Caco-2 (cell line): ENCODE measurements around the gene CAPN2. TPM values are rescaled to one million over a fixed set of nuclear protein-coding genes. Genes with fewer than 3 reads are reported as not detected.

Experiments
- BruUV-seq: library from RNA; stranded (reverse); fragments of 400-500 nt; replicated peaks from 2 replicates; lab custom pipeline; 2021; lab: Mats Ljungman, UMichigan
- CTCF ChIA-PET: fragments of 300-600 bp; sonication (Branson Sonifier 250); formaldehyde crosslinking; loops from one replicate; lab custom pipeline; 2022; ENCODE audit warnings: antibody characterized with exemption; lab: Charles Lee
- POLR2A ChIA-PET: fragments of 300-600 bp; sonication (Branson Sonifier 250); formaldehyde crosslinking; loops from one replicate; lab custom pipeline; 2022; ENCODE audit warnings: antibody characterized with exemption; lab: Charles Lee
- DNase-seq, 2 experiments: peaks; one replicate each; pipeline versions ENCODE4 v3.0.0 to v3.0.0-alpha.2; 2020 to 2022
- H3K27me3 ChIP-seq: replicated peaks from 2 replicates; pipeline ENCODE4 v1.6.0; 2011; ENCODE audit warnings: low read length; ENCODE audit not compliant: control insufficient read depth, insufficient read depth
- H3K36me3 ChIP-seq: 2 replicates; pipeline ENCODE4 v1.5.1; 2011; ENCODE audit warnings: low read length; ENCODE audit not compliant: control insufficient read depth, insufficient read depth
- H3K4me1 ChIP-seq: fragments of 250-450 bp; sonication (Bioruptor Pico); 2 replicates; pipeline ENCODE4 v1.5.1; 2020; ENCODE audit warnings: mild to moderate bottlenecking
- H3K4me3 ChIP-seq: 2 replicates; pipeline ENCODE4 v1.5.1; 2011; ENCODE audit warnings: low read depth, mild to moderate bottlenecking, control low read depth, low read length
- H3K9me3 ChIP-seq: fragments of 250-450 bp; sonication (Bioruptor Pico); 2 replicates; pipeline ENCODE4 v1.5.1; 2020; ENCODE audit warnings: mild to moderate bottlenecking, moderate library complexity
- H3K27ac Mint-ChIP-seq: one replicate; pipeline ENCODE4 v1.8.0; 2022; ENCODE audit warnings: mixed read lengths; ENCODE audit not compliant: unreplicated experiment
- H3K27me3 Mint-ChIP-seq: one replicate; pipeline ENCODE4 v1.8.0; 2022; ENCODE audit warnings: mixed read lengths; ENCODE audit not compliant: insufficient read depth, unreplicated experiment
- H3K36me3 Mint-ChIP-seq: one replicate; pipeline ENCODE4 v1.8.0; 2022; ENCODE audit warnings: mild to moderate bottlenecking, mixed read lengths; ENCODE audit not compliant: insufficient read depth, unreplicated experiment
- H3K4me1 Mint-ChIP-seq: one replicate; pipeline ENCODE4 v1.8.0; 2022; ENCODE audit warnings: low read depth, mixed read lengths; ENCODE audit not compliant: unreplicated experiment
- H3K4me3 Mint-ChIP-seq: one replicate; pipeline ENCODE4 v1.8.0; 2022; ENCODE audit warnings: mild to moderate bottlenecking, moderate library complexity, mixed read lengths; ENCODE audit not compliant: unreplicated experiment
- H3K9me3 Mint-ChIP-seq: one replicate; pipeline ENCODE4 v1.8.0; 2022; ENCODE audit warnings: mixed read lengths; ENCODE audit not compliant: unreplicated experiment
- CTCF ChIP-seq, 2 experiments: fragments of 200-600 bp in 1 of 2; IDR thresholded peaks; 1 replicate in 1 of 2; 2 replicates in 1 of 2; pipeline versions ENCODE4 v1.5.1 to v1.8.0; 2011 to 2022; ENCODE audit warnings: antibody characterized with exemption in 1 of 2, control low read depth in 1 of 2, inconsistent platforms in 1 of 2, low read depth in 1 of 2, low read length in 1 of 2, mild to moderate bottlenecking in 1 of 2, moderate library complexity in 1 of 2; ENCODE audit not compliant: insufficient read depth in 1 of 2, severe bottlenecking in 1 of 2, unreplicated experiment in 1 of 2
- intact Hi-C: fragments of 100-400 bp; cut with micrococcal nuclease; formaldehyde crosslinking; loops from one replicate; pipeline ENCODE4 v1.10.0; 2022; ENCODE audit not compliant: unreplicated experiment
- total RNA-seq: library from RNA; stranded (reverse); gene quantifications from 2 replicates; pipeline ENCODE4 v1.2.3, GENCODE V29; 2022

The CAPN2 gene
- total RNA-seq, 1 experiment from 2014 or later, result 157 TPM

GRCh38 chr1:223691121-223691520 is 21.2 kb upstream of the CAPN2 start:
- Mint-ChIP-seq H3K27me3 (peaks cover 5% of the 10 kb centered on the region), H3K4me1 (no peaks in the 10 kb centered on the region), H3K4me3 (no peak overlapping the region), H3K36me3 (no peaks in the 10 kb centered on the region), H3K27ac (no peak overlapping the region), H3K9me3 (no peaks in the 10 kb centered on the region)
- intact Hi-C loops, result loop anchor here (10.0 kb wide), 1 partner anchor 764 kb away; no protein-coding TSS in a partner anchor
- H3K27me3 ChIP-seq, result no peaks in the 10 kb centered on the region
- H3K4me1 ChIP-seq, result no peaks in the 10 kb centered on the region
- no TSS peak for BruUV-seq
- DNase-seq, result no peak
- ChIA-PET CTCF (no interaction called here), POLR2A (no interaction called here)
- TF ChIP-seq CTCF (IDR thresholded peaks at IDR 0.05; ENCODE audit: insufficient read depth in 1 of 2, low read depth in 1 of 2, low read length in 1 of 2, severe bottlenecking in 1 of 2, unreplicated experiment in 1 of 2), result no peak
- no peak overlapping the region for H3K4me3 ChIP-seq
- H3K9me3 ChIP-seq, result no peaks in the 10 kb centered on the region
- no peaks in the 10 kb centered on the region for H3K36me3 ChIP-seq

GRCh38 chr1:223695014-223695548 is 17.3 kb upstream of the CAPN2 start:
- no peak for TF ChIP-seq CTCF (IDR thresholded peaks at IDR 0.05; ENCODE audit: insufficient read depth in 1 of 2, low read depth in 1 of 2, low read length in 1 of 2, severe bottlenecking in 1 of 2, unreplicated experiment in 1 of 2)
- Mint-ChIP-seq H3K27ac (no peak overlapping the region), H3K4me3 (no peak overlapping the region), H3K27me3 (no peaks in the 10 kb centered on the region), H3K9me3 (no peaks in the 10 kb centered on the region), H3K4me1 (peaks cover 8% of the 10 kb centered on the region), H3K36me3 (peaks cover 7% of the 10 kb centered on the region)
- POLR2A ChIA-PET, result no interaction called here
- intact Hi-C loops, result loop anchor here (5.0 to 10.0 kb wide), 2 partner anchors 412 to 760 kb away; no protein-coding TSS in a partner anchor
- no TSS peak for BruUV-seq
- Histone ChIP-seq H3K4me3 (no peak overlapping the region), H3K27me3 (no peaks in the 10 kb centered on the region), H3K4me1 (peaks cover 9% of the 10 kb centered on the region), H3K36me3 (no peaks in the 10 kb centered on the region), H3K9me3 (no peaks in the 10 kb centered on the region)
- CTCF ChIA-PET, result no interaction called here
- no peak for DNase-seq

- Histone ChIP-seq H3K36me3 (no peaks in the 10 kb centered on the region), H3K27me3 (no peaks in the 10 kb centered on the region), H3K4me3 (no peak overlapping the region), H3K4me1 (peaks cover 17% of the 10 kb centered on the region), H3K9me3 (no peaks in the 10 kb centered on the region)
- Mint-ChIP-seq H3K27ac (no peak overlapping the region), H3K36me3 (peaks cover 7% of the 10 kb centered on the region), H3K9me3 (no peaks in the 10 kb centered on the region), H3K4me3 (no peak overlapping the region), H3K4me1 (peaks cover 17% of the 10 kb centered on the region), H3K27me3 (no peaks in the 10 kb centered on the region)
- intact Hi-C loops, result loop anchor here (5.0 to 10.0 kb wide), 2 partner anchors 411 to 759 kb away; no protein-coding TSS in a partner anchor
- BruUV-seq, result no TSS peak
- TF ChIP-seq CTCF (IDR thresholded peaks at IDR 0.05; ENCODE audit: insufficient read depth in 1 of 2, low read depth in 1 of 2, low read length in 1 of 2, severe bottlenecking in 1 of 2, unreplicated experiment in 1 of 2), result no peak
- POLR2A ChIA-PET, result no interaction called here
- CTCF ChIA-PET, result no interaction called here
- DNase-seq, result no peak
Observed at GRCh38 chr1:223695941-223696340, 16.4 kb upstream of the CAPN2 start.
